Inferior parietal cortex (tissue), 1 donor: Measurements from ENCODE around the gene PSMD13.

Experiments used
- DNase-seq: peaks from one replicate; pipeline ENCODE4 v3.0.0-alpha.2; 2016; ENCODE audit errors: extremely low spot score

PSMD13 gene

GRCh38 chr11:299081-299891, 62.5 kb downstream of the PSMD13 start, which contains the start of gene IFITM5:
Gene IFITM5, minus strand, starts transcription at chr11:299526. Its CDS starts 36 bp downstream, at chr11:299490.
- no peak for DNase-seq

- DNase-seq: no peak
Measured at GRCh38 chr11:299951-300735, 63.4 kb downstream of the PSMD13 start.
